DOHH2 (cell line): ENCODE data around the gene SELPLG.
"Not testable (repeated sequence)": the region's sequence is repeated elsewhere in the genome, so short reads cannot be mapped to it uniquely, and the experiment has no call there.

Experiments used
- H3F3A ChIP-seq: fragments of 200-600 bp; sonication (generic), shearing (Covaris generic); 2 replicates; pipeline ENCODE4 v1.6.0; 2016; ENCODE audit warnings: antibody characterized with exemption, mild to moderate bottlenecking; ENCODE audit not compliant: control insufficient read depth, insufficient read depth
- H3K27ac ChIP-seq: fragments of 200-600 bp; sonication (generic); 2 replicates; pipeline ENCODE4 v1.5.1; 2014; ENCODE audit warnings: low read depth, mild to moderate bottlenecking, low read length, moderate library complexity
- H3K27me3 ChIP-seq: fragments of 200-600 bp; sonication (generic); 2 replicates; pipeline ENCODE4 v1.6.1; 2014; ENCODE audit warnings: mild to moderate bottlenecking, low read length, mixed read lengths; ENCODE audit not compliant: control insufficient read depth
- H3K36me3 ChIP-seq: fragments of 200-600 bp; sonication (generic); 2 replicates; pipeline ENCODE4 v1.6.1; 2014; ENCODE audit warnings: mild to moderate bottlenecking, low read length, moderate library complexity, mixed read lengths; ENCODE audit not compliant: control insufficient read depth
- H3K4me1 ChIP-seq: fragments of 200-600 bp; sonication (generic); 2 replicates; pipeline ENCODE4 v1.6.1; 2014; ENCODE audit warnings: mild to moderate bottlenecking, low read length, mixed read lengths; ENCODE audit not compliant: control insufficient read depth
- H3K4me2 ChIP-seq: fragments of 200-600 bp; sonication (generic); 2 replicates; pipeline ENCODE4 v1.6.0; 2014; ENCODE audit warnings: mild to moderate bottlenecking, low read length, moderate library complexity
- H3K4me3 ChIP-seq: fragments of 200-600 bp; sonication (generic); 2 replicates; pipeline ENCODE4 v1.5.1; 2014; ENCODE audit warnings: mild to moderate bottlenecking, low read length, mixed read lengths
- H3K79me2 ChIP-seq: fragments of 200-600 bp; sonication (generic); 2 replicates; pipeline ENCODE4 v1.6.1; 2014; ENCODE audit warnings: mild to moderate bottlenecking, low read length, mixed read lengths; ENCODE audit not compliant: control insufficient read depth
- H3K9me2 ChIP-seq: fragments of 200-600 bp; sonication (generic); replicated peaks from 2 replicates; pipeline ENCODE4 v1.6.1; 2014; ENCODE audit warnings: mild to moderate bottlenecking, low read length, mixed read lengths; ENCODE audit not compliant: control insufficient read depth
- H3K9me3 ChIP-seq: fragments of 200-600 bp; sonication (generic); 2 replicates; pipeline ENCODE4 v1.6.1; 2014; ENCODE audit warnings: antibody characterized with exemption, low read length, mixed read lengths; ENCODE audit not compliant: control insufficient read depth, insufficient read depth
- H4K20me1 ChIP-seq: fragments of 200-600 bp; sonication (generic); 2 replicates; pipeline ENCODE4 v1.6.0; 2014; ENCODE audit warnings: low read depth, mild to moderate bottlenecking, antibody characterized with exemption, low read length, moderate library complexity; ENCODE audit not compliant: control insufficient read depth, insufficient read depth
- EZH2phosphoT487 ChIP-seq: fragments of 200-600 bp; sonication (generic); IDR thresholded peaks from 2 replicates; pipeline ENCODE4 v1.6.1; 2017; ENCODE audit warnings: borderline replicate concordance, mild to moderate bottlenecking, antibody characterized with exemption, low read length, moderate library complexity, mixed read lengths
- TF ChIP-seq, protein P1 (sequence below): fragments of 200-600 bp; sonication (generic); IDR thresholded peaks from one replicate; pipeline ENCODE4 v1.5.1; 2014; ENCODE audit warnings: antibody characterized with exemption, mild to moderate bottlenecking, low read depth, low read length; ENCODE audit not compliant: poor library complexity, severe bottlenecking

SELPLG gene

DNA sequence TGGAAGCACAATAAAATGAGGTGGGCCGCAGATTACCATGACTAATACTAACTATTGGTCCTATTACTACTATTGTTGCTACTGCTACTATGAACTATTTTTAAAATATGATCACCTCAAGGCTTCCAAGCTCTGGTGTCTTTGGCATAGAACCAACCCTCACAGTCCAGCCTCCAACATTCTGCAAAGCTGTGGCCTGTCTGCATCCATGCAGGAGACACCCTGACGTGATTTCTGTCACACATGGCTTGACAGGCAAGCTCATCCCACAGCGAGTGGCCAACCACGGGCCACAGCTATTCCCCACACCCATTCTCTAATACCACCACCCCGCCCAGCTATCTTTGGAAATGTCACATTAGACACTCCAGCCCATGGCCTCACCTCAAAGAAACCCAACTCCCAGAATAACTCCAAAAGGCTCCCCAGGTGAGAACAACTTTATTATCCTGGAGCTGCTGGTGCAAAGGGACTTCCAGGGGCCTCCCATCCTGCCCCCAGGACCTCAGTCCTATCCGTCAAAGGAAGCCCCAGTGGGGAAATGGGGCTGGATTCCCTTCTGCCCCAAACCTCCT is 56.9 kb downstream of the SELPLG start:
- Histone ChIP-seq H3F3A (no peaks in the 10 kb centered on the region), H3K4me3 (no peak overlapping the region), H3K79me2 (no peaks in the 10 kb centered on the region), H3K9me3 (no peaks in the 10 kb centered on the region), H3K4me1 (peaks cover 13% of the 10 kb centered on the region), H4K20me1 (no peaks in the 10 kb centered on the region), H3K27me3 (peaks cover 12% of the 10 kb centered on the region; the same call in 1 of the 2 replicates), H3K27ac (no peak overlapping the region), H3K4me2 (no peak overlapping the region), H3K9me2 (no peaks in the 10 kb centered on the region), H3K36me3 (no peaks in the 10 kb centered on the region)
- no peak for TF ChIP-seq EZH2phosphoT487
- TF ChIP-seq, protein P1, sequence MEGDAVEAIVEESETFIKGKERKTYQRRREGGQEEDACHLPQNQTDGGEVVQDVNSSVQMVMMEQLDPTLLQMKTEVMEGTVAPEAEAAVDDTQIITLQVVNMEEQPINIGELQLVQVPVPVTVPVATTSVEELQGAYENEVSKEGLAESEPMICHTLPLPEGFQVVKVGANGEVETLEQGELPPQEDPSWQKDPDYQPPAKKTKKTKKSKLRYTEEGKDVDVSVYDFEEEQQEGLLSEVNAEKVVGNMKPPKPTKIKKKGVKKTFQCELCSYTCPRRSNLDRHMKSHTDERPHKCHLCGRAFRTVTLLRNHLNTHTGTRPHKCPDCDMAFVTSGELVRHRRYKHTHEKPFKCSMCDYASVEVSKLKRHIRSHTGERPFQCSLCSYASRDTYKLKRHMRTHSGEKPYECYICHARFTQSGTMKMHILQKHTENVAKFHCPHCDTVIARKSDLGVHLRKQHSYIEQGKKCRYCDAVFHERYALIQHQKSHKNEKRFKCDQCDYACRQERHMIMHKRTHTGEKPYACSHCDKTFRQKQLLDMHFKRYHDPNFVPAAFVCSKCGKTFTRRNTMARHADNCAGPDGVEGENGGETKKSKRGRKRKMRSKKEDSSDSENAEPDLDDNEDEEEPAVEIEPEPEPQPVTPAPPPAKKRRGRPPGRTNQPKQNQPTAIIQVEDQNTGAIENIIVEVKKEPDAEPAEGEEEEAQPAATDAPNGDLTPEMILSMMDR: no peak

DNA sequence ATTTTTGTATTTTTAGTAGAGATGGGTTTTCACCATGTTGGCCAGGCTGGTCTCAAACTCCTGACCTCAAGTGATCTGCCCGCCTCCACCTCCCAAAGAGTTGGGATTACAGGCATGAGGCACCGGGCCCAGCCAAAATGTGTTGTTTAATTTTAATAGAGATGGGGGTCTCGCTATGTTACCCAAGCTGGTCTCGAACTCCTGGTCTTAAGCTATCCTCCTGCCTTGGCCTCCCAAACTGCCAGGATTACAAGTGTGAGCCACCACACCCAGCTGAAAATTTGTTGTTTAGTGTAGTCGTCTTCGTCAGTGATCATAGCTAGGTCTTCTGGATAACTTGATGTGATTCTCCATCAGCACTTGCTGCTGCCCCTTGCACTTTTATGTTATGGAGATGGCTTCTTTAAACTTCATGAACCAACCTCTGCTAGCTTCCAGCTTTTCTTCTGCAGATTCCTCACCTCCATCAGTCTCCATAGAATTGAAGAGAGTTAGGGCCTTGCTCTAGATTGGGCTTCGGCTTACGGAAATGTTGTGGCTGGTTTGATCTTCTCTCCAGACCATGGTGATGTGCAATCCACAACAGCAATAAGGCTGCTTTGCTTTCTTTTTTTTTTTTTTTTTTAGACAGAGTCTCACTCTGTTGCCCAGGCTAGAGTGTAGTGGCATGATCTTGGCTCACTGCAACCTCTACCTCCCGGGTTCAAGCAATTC is 58.3 kb downstream of the SELPLG start:
- H3K27me3 ChIP-seq: peaks cover 12% of the 10 kb centered on the region; the same call in 1 of the 2 replicates
- no peaks in the 10 kb centered on the region for H3K9me3 ChIP-seq
- H3K36me3 ChIP-seq: no peaks in the 10 kb centered on the region
- H3K4me1 ChIP-seq: peaks cover 21% of the 10 kb centered on the region
- no peaks in the 10 kb centered on the region for H3K9me2 ChIP-seq
- H3K27ac ChIP-seq: no peak overlapping the region
- H3K79me2 ChIP-seq: no peaks in the 10 kb centered on the region
- no peaks in the 10 kb centered on the region for H3F3A ChIP-seq
- no peaks in the 10 kb centered on the region for H4K20me1 ChIP-seq
- no peak for TF ChIP-seq EZH2phosphoT487
- TF ChIP-seq, protein P1: no peak
- no peak overlapping the region for H3K4me3 ChIP-seq
- H3K4me2 ChIP-seq: no peak overlapping the region

DNA sequence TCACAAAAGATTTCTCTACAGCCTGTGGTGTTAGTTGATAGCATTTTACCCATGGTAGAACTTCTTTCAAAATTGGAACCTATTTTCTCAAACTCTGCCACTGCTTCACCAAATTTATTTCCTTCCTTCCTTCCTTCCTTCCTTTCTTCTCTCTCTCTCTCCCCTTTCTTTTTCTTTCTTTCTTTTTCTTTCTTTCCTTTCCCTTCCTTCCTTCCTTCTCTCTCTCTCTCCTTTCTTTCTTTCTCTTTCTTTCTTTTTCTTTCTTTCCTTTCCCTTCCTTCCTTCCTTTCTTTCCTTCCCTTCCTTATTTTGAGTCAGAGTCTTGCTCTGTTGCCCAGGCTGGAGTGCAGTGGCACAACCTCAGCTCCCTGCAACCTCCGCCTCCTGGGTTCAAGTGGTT is 59.4 kb downstream of the SELPLG start:
- H3K27ac ChIP-seq, H3K9me2 ChIP-seq, H3K9me3 ChIP-seq, H3F3A ChIP-seq, H3K36me3 ChIP-seq, H3K4me3 ChIP-seq, H3K79me2 ChIP-seq, H4K20me1 ChIP-seq, H3K4me2 ChIP-seq: not testable (repeated sequence)
- Histone ChIP-seq H3K4me1 (peaks cover 26% of the 10 kb centered on the region), H3K27me3 (peaks cover 12% of the 10 kb centered on the region; the same call in 1 of the 2 replicates)

DNA sequence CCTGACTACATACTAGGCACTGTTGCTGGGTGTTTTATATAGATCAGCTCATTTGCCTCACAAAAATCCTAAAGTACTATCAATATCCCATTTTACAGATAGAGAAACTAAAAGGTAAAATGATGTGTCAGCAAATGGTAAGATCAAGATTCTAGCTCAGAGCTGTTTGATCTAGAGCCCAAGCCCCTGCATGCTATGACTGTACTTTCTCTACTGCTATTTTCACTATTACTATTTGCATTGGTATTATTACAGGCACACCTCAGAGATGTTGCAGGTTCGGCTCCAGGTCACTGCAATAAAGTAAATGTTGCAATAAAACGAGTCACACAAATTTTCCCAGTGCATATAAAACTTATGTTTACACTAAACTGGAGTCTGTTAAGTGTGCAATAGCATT is 60.4 kb downstream of the SELPLG start:
- TF ChIP-seq EZH2phosphoT487: no peak
- TF ChIP-seq, protein P1: no peak
- Histone ChIP-seq H3K36me3 (peaks cover 12% of the 10 kb centered on the region), H3K9me2 (no peaks in the 10 kb centered on the region), H3K4me2 (no peak overlapping the region), H3F3A (0 out of 2 replicates have a peak, but pooled peaks cover under 1% of the 10 kb centered on the region), H3K4me1 (peaks cover 30% of the 10 kb centered on the region), H3K4me3 (no peak overlapping the region), H4K20me1 (no peaks in the 10 kb centered on the region), H3K27me3 (peaks cover 12% of the 10 kb centered on the region; the same call in 1 of the 2 replicates), H3K27ac (no peak overlapping the region), H3K79me2 (no peaks in the 10 kb centered on the region), H3K9me3 (no peaks in the 10 kb centered on the region)
